ENCODE data around the gene MSANTD4.

MSANTD4 gene

DNA sequence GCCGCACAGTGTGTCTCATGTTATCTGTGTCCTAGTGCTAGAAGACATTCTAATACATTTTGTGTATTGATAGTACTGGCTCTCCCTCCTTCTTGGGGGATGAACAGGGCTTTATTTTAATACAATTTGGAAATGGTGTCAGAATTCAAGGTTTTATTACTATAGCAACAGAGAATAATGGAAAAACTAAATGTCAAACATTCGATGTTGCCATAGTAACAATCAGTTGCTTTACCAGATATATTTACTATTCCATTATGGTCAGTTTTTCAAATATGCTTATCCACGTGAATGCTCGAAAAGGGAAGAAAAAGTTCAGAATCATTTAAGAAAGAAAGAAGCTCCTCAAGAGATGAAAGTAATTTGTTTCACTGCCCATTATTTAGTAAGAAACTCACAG is 8.6 kb upstream of the MSANTD4 start:
- H3K4me2 ChIP-seq (ENCODE audit: low read depth, low read length): no peak overlapping the region
- no peaks in the 10 kb centered on the region for H3K9me3 ChIP-seq (replicated peaks; ENCODE audit: insufficient read depth, low read length)
- TF ChIP-seq EZH2phosphoT487 (IDR thresholded peaks at IDR 0.05; ENCODE audit: low read length): no peak
- TF ChIP-seq, protein P1, sequence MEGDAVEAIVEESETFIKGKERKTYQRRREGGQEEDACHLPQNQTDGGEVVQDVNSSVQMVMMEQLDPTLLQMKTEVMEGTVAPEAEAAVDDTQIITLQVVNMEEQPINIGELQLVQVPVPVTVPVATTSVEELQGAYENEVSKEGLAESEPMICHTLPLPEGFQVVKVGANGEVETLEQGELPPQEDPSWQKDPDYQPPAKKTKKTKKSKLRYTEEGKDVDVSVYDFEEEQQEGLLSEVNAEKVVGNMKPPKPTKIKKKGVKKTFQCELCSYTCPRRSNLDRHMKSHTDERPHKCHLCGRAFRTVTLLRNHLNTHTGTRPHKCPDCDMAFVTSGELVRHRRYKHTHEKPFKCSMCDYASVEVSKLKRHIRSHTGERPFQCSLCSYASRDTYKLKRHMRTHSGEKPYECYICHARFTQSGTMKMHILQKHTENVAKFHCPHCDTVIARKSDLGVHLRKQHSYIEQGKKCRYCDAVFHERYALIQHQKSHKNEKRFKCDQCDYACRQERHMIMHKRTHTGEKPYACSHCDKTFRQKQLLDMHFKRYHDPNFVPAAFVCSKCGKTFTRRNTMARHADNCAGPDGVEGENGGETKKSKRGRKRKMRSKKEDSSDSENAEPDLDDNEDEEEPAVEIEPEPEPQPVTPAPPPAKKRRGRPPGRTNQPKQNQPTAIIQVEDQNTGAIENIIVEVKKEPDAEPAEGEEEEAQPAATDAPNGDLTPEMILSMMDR (IDR thresholded peaks at IDR 0.05; ENCODE audit: low read length): no peak
- no peak for TF ChIP-seq EZH2 (optimal IDR thresholded peaks at IDR 0.05; ENCODE audit: low read depth, low read length)
- H3K9me2 ChIP-seq (replicated peaks; ENCODE audit: insufficient read depth, low read length): no peaks in the 10 kb centered on the region
- H3K4me3 ChIP-seq (ENCODE audit: low read length): no peak overlapping the region
- no peaks in the 10 kb centered on the region for H3K36me3 ChIP-seq (replicated peaks; ENCODE audit: insufficient read depth, low read length)
- DNase-seq: no peak
- H4K20me1 ChIP-seq (ENCODE audit: insufficient read depth, low read length): no peaks in the 10 kb centered on the region
- no peak overlapping the region for H2AFZ ChIP-seq (ENCODE audit: low read length)
- H3K79me2 ChIP-seq (ENCODE audit: low read length): no peaks in the 10 kb centered on the region
- H3K4me1 ChIP-seq (ENCODE audit: low read length): no peaks in the 10 kb centered on the region
- no peaks in the 10 kb centered on the region for H3K27me3 ChIP-seq (replicated peaks; ENCODE audit: insufficient read depth, low read length)
- no peaks in the 10 kb centered on the region for H3F3A ChIP-seq (ENCODE audit: insufficient read depth, low read length)
- no peak overlapping the region for H3K9ac ChIP-seq (ENCODE audit: low read length)
- H3K27ac ChIP-seq (ENCODE audit: low read length): no peak overlapping the region

DNA sequence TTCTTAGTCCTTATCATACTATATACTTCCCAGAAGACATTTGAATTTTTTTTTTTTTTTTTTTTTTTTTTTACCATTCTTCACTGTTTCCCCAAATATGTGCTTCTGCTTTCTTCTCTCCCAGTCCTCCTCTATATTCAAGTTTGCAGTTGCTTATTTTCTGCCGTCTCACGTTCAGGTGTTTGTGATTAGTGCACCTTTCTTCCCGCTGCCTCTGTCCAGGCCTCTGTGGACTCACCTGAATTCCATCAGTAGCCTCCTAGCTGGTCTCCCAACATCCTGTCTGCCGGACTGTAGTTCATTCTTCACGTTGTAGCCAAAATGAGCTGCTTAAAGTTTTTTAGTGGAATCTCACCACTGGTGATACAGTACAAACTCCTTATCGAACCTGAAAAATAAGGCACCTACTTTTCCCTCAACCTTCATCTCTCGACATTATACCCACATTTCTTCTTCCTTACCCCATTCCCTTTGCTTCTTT is 795 bp upstream of the MSANTD4 start:
- Histone ChIP-seq H4K20me1 (ENCODE audit: insufficient read depth, low read length) (no peaks in the 10 kb centered on the region), H3K27me3 (replicated peaks; ENCODE audit: insufficient read depth, low read length) (no peaks in the 10 kb centered on the region), H3K36me3 (replicated peaks; ENCODE audit: insufficient read depth, low read length) (no peaks in the 10 kb centered on the region; the same call in 1 of the 2 replicates), H3K27ac (ENCODE audit: low read length) (peak overlapping the region; percentile 60; the same call in 1 of the 2 replicates), H3K4me2 (ENCODE audit: low read depth, low read length) (peak overlapping the region; percentile 67), H3K9me2 (replicated peaks; ENCODE audit: insufficient read depth, low read length) (no peaks in the 10 kb centered on the region), H3K9ac (ENCODE audit: low read length) (peak overlapping the region; percentile 26; the same call in 1 of the 2 replicates), H3K79me2 (ENCODE audit: low read length) (peaks cover 32% of the 10 kb centered on the region), H3K9me3 (replicated peaks; ENCODE audit: insufficient read depth, low read length) (no peaks in the 10 kb centered on the region), H3F3A (ENCODE audit: insufficient read depth, low read length) (peaks cover 6% of the 10 kb centered on the region; the same call in 1 of the 2 replicates), H2AFZ (ENCODE audit: low read length) (peak overlapping the region; percentile 100), H3K4me1 (ENCODE audit: low read length) (peaks cover 12% of the 10 kb centered on the region), H3K4me3 (ENCODE audit: low read length) (peak overlapping the region; percentile 90)
- TF ChIP-seq EZH2 (optimal IDR thresholded peaks at IDR 0.05; ENCODE audit: low read depth, low read length) (no peak), EZH2phosphoT487 (IDR thresholded peaks at IDR 0.05; ENCODE audit: low read length) (no peak)
- TF ChIP-seq, protein P1 (IDR thresholded peaks at IDR 0.05; ENCODE audit: low read length): no peak
- no peak for DNase-seq

DNA sequence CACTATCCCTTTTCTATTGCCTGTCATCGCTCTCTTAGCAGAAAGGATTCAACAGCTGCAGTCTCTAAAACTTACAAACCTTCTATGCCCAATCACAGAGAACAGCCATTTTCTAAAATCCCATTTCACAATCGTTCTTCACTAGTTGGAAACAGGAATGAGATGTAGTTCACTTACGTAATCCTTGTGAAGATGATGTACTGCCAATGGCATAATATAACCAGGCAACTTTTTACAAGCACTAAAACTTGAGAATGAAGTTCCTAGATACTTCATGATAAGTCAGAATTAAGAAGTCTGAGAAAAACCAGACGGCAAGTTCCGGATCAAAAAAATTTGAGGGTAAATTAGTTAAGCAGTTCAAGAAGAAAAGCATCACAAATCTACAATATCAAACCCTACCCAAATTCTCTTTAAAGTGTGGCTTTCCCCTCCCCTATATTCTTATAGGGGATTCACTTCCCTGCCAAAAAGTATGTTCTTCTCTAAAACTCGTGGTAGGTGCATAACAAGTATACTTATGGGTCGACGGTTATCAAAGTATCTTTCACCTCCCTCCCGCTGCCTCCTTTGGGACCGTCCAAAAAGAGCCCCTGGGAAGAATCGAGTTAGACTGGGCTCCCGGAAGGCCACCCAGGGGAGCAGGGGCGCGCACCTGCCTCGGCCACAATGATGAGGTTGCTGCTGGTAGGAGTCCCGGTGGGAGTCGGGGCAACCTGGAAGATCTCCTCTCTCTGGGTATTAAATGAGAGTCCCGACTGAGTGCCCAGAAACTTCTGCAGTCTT is 666 bp downstream of the MSANTD4 start:
- no peak for DNase-seq
- Histone ChIP-seq H3K36me3 (replicated peaks; ENCODE audit: insufficient read depth, low read length) (no peaks in the 10 kb centered on the region; the same call in 1 of the 2 replicates), H3K4me1 (ENCODE audit: low read length) (peaks cover 12% of the 10 kb centered on the region), H2AFZ (ENCODE audit: low read length) (peak overlapping the region; percentile 98), H3K27ac (ENCODE audit: low read length) (peak overlapping the region; percentile 33; the same call in 1 of the 2 replicates), H3K9me2 (replicated peaks; ENCODE audit: insufficient read depth, low read length) (no peaks in the 10 kb centered on the region), H3K9me3 (replicated peaks; ENCODE audit: insufficient read depth, low read length) (no peaks in the 10 kb centered on the region), H4K20me1 (ENCODE audit: insufficient read depth, low read length) (no peaks in the 10 kb centered on the region), H3K79me2 (ENCODE audit: low read length) (peaks cover 33% of the 10 kb centered on the region), H3F3A (ENCODE audit: insufficient read depth, low read length) (peaks cover 6% of the 10 kb centered on the region; the same call in 1 of the 2 replicates), H3K27me3 (replicated peaks; ENCODE audit: insufficient read depth, low read length) (no peaks in the 10 kb centered on the region), H3K4me3 (ENCODE audit: low read length) (peak overlapping the region; percentile 90), H3K4me2 (ENCODE audit: low read depth, low read length) (peak overlapping the region; percentile 82), H3K9ac (ENCODE audit: low read length) (peak overlapping the region; percentile 73)
- no peak for TF ChIP-seq EZH2 (optimal IDR thresholded peaks at IDR 0.05; ENCODE audit: low read depth, low read length)
- no peak for TF ChIP-seq EZH2phosphoT487 (IDR thresholded peaks at IDR 0.05; ENCODE audit: low read length)
- TF ChIP-seq, protein P1 (IDR thresholded peaks at IDR 0.05; ENCODE audit: low read length): no peak

Measured in MM.1S (cell line).